Bone marrow (tissue), 2 donors: Measurements from ENCODE around the gene PARP16.

Experiments
- DNase-seq, 2 donors: peaks; one replicate each; lab custom pipeline; 2025; lab: John Stamatoyannopoulos, UW

The PARP16 gene

DNA sequence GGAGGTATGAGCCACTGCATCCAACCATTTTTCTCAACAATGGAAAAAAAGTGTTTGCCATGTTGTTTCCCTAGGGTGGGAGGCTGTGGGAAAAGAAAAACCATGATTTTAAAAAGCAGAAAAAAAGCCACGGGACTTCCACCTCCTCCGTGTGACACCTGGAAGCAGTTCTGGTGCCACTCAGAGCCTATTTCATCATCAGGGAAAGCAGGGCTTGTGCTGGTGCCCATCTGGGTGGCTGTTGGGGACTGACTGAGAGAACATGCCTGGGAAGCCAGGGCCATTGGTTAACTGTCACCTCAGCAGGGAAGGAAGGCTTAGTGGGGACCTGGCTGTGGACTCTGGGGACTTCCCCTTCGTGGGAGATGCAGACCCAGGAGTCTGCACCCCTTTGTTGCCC, 25.1 kb upstream of the PARP16 start:
- DNase-seq, result no peak

DNA sequence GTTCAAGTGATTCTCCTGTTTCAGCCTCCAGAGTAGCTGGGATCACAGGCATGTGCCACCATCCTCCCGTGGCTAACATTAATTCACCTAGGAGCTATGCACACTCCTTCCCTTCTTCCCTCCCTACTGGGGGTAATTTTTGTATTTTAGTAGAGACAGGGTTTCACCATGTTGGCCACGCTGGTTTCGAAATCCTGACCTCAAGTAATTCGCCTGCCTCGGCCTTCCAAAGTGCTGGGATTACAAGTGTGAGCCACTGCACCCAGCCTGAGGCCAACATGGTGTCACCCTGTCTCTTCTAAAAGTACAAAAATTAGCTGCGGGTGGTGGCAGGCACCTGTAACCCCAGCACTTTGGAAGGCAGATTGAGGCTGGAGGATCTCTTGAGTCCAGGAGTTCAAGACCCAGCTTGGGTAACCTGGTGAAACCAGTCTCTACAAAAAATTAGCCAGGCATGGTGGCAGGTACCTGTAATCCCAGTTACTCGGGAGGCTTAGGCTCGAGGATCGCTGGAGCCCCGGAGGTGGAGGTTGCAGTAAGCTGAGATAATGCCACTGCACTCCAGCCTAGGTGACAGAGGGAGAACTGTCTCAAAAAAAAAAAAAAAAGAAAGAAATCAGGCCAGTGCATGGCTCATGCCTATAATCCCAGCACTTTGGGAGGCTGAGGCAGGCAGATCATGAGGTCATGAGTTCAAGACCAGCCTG, 23.9 kb upstream of the PARP16 start:
- DNase-seq, result no peak

DNA sequence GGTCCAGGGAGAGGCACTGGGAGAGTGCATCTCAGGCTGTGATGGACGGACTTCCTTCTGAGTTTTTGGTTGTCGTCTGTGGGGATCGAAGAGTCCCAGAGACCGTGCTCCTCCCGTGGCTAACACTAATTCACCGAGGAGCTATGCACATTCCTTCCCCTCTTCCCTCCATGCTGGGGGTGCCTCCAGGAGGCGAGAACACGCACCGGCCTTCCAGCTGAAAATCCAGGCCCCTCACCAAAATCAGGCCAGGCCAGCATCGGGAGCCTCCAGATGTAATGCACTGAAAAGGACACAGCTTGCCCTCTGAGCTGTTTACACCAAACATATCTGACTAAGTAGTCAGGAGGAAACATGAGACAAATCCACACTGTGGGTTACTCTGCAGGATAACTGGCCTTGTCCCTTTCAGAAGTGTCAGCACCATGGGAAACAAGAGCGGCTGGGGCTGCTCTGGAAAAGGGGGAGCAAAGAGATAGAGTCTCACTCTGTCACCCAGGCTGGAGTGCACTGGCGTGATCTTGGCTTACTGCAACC, 23.3 kb upstream of the PARP16 start:
- DNase-seq, result no peak

DNA sequence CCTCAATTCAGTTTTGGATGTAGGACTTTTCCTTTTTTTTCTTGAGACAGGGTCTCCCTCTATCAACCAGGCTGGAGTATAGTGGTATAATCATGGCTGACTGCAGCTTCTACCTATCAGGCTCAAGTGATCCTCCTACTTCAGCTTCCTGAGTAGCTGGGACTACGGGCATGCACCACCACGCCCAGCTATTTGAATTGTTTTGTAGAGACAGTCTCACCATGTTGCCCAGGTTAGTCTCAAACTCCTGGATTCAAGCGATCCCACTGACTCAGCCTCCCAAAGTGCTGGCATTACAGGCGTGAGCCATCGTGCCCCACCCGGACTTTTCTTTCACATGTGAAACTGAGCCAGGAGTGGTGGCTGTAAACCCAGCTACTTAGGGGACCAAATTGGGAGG, 21.3 kb upstream of the PARP16 start:
- DNase-seq, result no peak

DNA sequence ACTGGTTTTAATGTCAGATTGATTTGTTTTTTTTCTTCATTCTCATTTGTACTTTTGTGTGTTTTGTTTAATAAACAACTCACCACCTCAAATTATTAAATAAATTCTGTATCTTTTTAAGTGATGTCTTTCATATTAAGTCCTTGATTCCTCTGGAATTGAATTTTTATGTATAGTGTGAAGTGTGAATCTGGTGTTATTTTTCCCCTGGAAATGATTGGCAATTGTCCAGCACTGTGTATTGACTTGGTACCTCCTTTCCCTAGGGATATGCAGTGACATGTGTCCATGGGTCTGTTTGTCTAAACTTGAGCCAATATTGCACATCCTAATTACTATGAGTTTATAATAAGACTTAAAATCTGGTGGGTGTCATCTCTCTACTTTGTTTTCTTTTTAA, 19.9 kb upstream of the PARP16 start:
- no peak for DNase-seq

- DNase-seq, result no peak
Measured at GRCh38 chr15:65305776-65306175, 19.1 kb upstream of the PARP16 start.

GRCh38 chr15:65305150-65305758, 18.6 kb upstream of the PARP16 start:
- DNase-seq, result no peak

GRCh38 chr15:65304381-65305149, 17.9 kb upstream of the PARP16 start, which contains the start of gene RNU5B-1:
Gene RNU5B-1, plus strand, starts transcription at chr15:65304677.
- DNase-seq, result peak; percentile 24 to 94

DNA sequence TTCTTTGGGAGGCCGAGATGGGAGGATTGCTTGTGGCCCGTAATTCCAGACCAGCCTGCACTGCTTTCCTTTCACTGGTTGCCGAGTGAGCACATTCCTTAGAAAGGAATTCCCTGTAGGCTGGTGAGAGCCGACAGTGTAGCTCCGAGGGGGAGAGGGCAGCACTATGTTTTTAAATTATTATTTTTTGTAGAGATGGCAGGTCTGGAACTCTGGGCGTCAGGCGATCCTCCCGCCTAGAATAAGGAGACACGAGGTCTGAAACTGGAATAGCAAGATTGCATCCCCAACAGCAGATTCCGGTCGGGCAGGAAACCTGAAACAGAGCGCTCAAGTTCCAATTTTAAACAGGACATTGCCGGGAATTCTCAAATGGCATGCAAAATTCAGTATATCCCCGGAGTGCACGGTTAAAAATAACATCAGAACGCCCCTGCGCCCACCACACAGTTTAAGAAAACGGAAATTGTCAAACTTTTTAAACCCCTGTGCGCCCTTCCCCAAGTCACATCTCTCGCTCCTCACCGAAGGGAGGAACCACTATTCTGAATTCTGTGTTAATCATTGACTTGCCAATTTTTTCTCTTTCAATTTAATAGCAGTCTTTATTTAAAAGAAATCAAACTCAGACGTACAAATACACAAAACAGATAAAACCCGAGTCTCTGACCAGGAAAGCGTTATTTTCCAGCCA, 17.2 kb upstream of the PARP16 start:
- DNase-seq, result peak in 1 of 2 donors; percentile 22

DNA sequence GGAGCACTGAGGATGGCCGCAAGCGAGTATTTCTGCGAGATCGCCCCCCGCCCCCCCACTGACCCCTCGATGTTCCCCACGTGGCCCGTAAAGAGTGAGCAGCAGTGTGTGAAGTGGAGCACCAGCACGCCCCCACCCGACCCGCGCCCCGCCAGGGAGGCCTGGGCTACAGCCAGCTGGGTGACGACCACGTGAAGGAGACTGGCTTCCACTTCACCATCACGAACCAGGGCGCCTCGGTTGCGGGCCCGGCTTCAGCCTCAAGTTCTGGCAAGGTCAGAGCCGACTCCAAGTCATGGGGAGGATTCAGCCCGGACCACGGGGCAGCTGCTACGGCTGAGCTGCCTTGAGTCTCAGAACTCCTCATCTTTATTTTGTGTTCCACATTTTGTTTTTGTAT, 15.4 kb upstream of the PARP16 start:
- no peak for DNase-seq

DNA sequence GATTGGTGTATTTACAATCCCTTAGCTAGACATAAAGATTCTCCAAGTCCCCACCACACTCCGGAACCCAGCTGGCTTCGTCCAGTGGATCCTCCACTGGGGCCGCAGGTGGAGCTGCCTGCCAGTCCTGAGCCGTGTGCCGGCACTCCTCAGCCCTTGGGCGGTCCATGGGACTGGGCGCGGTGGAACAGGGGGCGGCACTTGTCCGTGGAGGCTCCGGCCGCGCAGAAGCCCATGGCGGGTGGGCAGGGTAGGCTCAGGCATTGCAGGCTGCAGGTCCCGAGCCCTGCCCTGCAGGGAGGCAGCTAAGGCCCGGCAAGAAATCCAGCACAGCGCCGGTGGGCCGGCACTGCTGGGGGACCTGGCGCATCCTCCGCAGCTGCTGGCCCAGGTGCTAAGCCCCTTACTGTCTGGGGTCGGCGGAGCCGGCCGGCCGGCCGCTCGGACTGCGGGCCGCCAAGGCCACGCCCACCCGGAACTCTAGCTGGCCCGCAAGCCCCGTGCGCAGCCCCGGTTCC, 14.3 kb upstream of the PARP16 start:
- no peak for DNase-seq

GRCh38 chr15:65298731-65299130, 12.0 kb upstream of the PARP16 start:
- no peak for DNase-seq

- no peak for DNase-seq
Measured at GRCh38 chr15:65292938-65293518, 6.3 kb upstream of the PARP16 start.

DNA sequence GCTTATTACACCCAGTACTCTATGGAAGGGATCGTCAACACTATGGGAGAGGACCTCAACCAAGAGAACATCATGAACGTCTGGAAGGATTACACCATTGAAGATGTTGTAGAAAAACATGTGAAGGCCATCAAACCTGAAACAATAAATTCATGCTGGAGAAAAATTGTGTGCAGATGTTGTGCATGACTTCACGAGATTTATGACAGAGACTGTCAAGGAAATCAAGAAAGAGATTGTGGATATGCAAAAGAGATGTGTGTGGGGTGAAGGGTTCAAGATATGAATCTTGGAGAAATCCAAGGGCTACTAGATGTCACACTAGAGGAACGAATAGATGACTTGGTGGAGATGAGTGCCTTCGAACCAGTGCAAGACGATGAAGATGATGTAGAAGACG, 3.5 kb upstream of the PARP16 start:
- DNase-seq, result no peak

DNA sequence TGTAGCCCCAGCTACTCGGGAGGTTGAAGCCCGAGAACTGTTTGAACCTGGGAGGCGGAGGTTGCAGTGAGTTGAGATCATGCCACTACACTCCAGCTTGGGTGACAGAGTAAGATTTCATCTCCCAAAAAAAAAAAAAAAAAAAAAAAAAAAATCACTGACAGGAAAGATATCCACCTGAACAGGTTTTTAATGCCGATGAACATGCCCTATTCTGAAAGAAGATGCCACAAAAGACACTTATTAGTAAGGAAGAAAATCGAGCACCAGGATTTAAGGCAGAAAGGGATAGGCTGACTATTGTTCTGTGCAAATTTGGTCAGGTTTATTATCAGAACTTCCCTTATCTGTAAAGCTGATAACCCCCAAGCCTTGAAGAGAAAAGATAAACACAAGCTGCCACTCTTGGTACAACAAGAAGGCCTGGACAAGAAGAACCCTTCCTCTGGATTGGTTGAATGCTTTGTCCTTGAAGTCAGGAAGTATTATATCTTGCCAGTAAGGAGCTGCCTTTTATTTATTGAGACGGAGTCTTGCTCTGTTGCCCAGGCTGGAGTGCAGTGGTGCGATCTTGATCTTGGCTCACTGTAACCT, 2.7 kb upstream of the PARP16 start:
- DNase-seq, result no peak

- DNase-seq, result no peak
Measured at GRCh38 chr15:65287520-65287855, 805 bp upstream of the PARP16 start.

DNA sequence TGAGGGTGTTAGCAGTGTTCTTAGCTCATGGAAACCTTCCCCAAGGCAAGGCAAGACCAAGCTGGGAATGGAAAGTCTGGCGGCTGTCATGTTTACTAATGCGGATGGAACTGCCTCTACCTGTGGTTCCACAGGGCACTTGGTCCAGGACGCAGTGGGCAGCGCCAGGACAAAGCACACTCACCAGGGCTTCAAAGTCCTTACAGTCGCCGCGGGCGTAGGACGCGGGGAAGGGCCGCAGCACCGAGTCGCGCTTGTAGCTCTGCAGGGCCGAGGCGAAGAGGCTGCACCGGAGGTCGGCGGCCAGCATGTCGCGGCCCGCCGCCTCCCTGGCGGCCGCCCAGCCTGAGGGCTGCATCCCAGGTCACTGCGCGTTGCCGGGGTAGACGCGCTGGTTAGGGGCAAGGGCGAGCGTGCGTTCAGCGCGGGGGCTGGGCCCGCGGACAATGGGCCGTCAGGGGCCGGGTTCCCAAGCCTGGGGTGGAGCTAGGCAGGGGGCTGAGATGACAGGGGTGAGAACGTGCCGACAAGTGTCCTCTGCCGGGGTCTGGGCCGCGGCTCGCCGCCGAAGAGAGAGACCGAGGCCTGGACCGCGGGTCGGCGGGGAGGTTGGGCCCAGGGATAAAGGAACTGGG, 497 bp downstream of the PARP16 start:
- peak in 1 of 2 donors; percentile 32 for DNase-seq

- no peak for DNase-seq
Measured at GRCh38 chr15:65285291-65286068, 1.2 kb downstream of the PARP16 start.

DNA sequence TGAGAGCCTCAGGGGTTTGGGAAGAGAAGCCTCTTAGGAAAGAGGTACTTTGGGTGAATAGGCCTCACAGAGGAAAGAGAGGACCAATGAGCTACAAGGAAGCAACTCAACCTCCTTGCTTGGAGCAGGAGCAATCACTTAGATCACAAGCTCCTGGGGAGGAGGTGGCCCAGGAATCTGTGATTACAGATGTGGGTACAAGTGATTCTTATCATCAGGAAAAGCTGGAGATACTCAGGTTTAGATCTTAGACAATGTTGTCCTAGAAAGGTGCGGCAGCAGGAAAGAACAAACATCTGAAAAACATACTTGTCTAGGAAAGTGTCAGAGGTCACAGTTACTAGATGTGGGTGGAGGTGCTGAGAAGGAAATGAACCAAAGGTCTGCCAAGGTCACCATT, 8.2 kb downstream of the PARP16 start:
- DNase-seq, result no peak

DNA sequence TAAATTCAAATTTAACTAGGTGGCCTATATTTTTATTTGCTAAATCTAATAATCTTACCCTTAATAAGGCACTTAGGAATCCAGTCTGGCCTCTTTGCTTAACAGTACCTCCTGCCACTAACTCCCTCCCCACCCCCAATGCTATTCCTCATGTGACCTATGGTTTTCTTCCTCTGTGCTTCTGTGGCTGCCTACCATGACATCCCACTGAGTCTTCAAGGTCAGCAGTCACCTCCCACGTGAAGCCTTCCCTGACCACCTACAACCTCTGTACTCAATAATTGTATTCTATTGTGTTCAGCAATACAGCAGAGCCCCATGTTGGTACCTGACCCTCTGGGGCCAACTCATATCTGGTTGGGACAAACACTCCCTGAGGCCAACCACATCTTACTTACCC, 9.7 kb downstream of the PARP16 start:
- DNase-seq, result no peak
